GM12872 (cell line): Measurements from ENCODE around the gene TMEM135.

Experiments used
- TF ChIP-seq, protein P1 (sequence below): IDR thresholded peaks from 3 replicates; pipeline ENCODE4 v1.5.1; 2011; ENCODE audit warnings: low read depth, mild to moderate bottlenecking, low read length, moderate library complexity; ENCODE audit not compliant: insufficient read depth

The TMEM135 gene

DNA sequence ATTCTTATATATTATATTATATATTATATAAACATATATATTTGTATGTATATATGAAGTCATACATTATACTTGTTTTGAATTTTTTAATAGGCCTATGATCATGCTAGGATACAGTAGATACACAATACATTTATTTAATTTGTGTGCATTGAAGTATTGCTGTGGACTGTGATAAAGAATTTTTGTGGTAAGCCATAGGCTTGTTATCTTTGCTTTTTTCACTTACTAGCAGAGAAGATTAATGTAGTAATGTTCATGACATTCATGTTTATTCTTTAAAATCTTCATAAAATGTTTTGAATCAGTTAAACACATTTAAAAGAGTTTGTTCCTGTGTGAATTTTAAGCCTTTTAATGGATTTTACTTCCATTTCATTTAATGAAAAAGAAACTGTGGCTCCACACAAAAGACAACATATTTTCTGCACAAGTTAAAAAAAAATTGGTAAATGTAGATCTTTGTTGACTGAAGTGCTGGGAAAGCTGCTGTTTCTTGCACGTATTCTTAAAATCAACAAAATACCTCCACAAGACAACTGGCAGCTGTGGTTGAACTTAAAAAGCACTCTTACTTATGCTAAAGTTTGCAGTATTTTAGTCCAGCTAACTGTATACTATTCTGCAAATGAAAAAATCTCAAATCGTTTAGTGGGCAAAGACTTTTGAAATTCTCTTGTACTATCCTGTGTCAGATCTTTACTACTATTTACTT, 156.2 kb downstream of the TMEM135 start:
- TF ChIP-seq, protein P1, sequence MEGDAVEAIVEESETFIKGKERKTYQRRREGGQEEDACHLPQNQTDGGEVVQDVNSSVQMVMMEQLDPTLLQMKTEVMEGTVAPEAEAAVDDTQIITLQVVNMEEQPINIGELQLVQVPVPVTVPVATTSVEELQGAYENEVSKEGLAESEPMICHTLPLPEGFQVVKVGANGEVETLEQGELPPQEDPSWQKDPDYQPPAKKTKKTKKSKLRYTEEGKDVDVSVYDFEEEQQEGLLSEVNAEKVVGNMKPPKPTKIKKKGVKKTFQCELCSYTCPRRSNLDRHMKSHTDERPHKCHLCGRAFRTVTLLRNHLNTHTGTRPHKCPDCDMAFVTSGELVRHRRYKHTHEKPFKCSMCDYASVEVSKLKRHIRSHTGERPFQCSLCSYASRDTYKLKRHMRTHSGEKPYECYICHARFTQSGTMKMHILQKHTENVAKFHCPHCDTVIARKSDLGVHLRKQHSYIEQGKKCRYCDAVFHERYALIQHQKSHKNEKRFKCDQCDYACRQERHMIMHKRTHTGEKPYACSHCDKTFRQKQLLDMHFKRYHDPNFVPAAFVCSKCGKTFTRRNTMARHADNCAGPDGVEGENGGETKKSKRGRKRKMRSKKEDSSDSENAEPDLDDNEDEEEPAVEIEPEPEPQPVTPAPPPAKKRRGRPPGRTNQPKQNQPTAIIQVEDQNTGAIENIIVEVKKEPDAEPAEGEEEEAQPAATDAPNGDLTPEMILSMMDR, result no peak

DNA sequence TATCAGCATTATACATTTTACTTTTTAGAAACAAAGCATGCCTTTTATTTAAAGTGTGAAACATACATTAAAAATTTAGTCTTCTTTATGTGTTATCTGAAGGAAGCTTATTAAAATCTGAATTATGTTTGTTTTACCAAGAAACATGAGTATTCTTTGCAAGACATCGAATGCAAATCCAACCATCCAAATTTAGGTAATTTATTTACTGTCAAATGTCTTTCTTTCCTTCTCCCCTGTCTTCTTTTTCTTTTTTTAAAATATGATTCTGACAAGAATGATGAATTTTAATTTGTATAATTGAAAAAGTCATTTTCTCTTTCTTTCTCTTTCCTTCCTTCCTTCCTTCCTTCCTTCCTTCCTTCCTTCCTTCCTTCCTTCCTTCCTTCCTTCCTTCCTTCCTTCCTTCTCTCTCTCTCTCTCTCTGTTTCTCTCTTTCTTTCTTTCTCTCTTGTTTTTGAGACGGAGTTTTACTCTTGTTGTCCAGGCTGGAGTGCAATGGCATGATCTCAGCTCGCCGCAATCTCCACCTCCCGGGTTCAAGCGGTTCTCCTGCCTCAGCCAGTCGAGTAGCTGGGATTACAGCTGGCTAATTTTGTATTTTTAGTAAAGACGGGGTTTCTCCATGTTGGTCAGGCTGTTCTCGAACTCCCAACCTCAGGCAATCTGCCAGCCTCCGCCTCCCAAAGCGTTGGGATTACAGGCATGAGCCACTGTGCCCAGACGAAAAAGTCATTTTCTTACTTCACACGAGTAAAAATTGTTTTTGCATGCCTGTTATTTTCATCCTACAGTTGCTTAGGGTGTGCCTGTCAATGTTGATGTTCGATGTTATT, 157.5 kb downstream of the TMEM135 start:
- TF ChIP-seq, protein P1, result no peak

DNA sequence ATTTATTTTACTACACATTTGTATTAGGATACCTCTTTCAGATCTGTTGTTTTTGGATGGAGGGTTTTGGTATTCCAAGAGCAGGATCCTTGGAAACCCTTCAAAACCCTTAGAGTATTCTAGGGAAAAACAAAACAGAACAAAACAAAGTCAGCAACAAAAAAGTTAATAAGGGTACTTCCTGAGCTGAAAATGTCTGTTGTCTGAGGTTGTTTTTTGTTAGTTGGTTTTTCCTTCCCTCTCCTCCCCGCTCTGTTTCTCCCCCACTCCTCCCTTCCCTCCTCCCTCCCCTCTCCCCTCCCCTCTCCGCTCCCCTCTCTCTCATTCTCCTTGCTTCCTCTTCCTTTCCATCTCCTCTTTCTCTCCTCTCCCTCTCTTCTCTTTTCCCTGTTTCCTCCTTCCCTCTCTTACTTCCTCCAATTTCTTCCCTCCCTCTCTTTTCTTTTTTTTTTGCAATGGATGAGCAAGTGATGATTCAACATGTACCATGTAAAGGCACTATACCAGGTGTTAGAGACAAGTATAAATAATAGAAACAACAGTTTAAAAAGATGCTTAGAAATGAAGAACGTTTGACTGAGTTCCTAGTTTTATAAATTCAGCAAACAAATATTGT, 160.6 kb downstream of the TMEM135 start:
- TF ChIP-seq, protein P1, result no peak

DNA sequence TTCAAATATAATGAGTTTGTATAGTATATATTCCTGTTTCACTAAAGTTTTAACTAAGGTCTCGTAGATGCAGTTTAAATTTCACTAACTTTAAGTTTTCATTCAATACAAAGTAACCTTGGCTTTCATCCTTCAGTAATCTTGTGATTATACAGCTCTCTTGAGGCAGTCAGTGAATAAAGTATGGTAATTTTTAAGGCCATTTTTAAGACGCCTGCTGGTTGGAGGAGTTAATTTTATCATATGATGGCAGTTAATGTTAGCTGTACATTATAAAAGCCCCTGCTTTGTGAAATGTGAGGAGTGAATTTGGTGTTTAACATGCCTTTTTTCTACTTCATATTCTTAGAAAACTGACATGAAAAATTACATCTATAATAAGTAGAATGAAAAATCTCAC, 163.6 kb downstream of the TMEM135 start:
- TF ChIP-seq, protein P1, result no peak

DNA sequence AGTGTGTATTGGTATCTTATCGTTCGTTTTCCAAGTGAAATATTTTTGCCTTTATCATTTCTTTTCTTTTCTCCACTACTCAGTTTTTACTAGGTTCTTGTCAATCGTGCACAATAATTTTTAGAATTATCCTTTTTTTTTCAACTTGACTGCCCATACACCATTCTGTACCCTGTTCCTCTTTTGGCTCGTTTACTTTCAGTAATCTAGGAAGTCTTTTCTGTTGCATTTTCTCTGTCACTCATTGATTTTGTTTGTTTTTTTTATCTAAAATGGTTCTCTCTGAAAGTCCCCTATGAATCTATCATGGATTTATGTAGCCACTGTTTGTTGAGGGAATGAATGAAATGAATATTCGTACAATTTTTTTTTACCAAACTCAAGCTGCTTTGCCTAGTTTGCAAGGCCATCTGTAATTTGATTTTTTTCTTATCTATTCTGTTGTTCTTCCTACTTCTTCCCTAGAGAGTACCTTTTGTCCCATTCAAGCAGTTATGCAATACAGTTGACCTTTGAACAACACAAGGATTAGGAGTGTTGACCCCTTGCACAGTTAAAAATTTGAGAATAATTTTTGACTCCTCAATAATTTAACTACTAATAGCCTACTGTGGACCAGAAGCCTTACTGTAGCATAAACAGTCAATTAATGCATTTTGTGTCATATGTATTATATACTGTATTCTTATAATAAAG, 166.3 kb downstream of the TMEM135 start:
- TF ChIP-seq, protein P1, result no peak

DNA sequence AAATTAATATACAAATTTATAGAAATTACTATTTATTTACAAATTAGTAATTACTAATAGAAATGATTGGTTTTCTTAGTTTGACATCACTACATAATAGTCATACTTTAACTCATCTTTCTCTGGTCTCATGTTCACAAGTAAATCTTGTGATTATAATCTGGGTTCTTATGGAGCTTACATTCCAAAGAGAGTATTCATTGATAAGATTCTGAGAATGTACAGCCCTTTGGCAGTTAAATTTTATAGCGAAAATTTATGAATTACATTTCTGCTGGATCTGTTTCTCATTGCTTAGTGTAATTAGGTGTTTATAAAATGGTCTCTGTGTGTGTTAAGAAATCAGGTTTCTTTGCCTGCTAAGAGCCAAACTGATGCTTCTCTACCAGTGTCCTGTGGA, 175.2 kb downstream of the TMEM135 start:
- TF ChIP-seq, protein P1, result no peak

DNA sequence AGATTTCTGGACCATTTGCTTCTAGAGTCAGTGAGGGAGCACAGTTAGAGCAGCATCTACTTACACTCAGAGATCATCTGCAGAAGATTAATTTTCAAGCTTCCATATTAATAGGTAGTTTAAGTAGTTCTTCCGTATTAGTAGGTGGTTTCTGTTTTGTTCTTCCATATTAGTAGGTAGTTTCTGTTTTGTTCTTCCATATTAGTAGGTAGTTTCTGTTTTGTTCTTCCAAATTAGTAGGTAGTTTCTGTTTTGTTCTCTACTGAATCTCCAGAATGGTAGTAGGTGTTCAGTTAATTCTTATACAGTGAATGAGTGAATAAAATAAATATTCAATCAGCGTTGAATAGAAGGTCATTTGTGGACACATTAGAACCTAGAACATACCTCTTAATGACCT, 175.7 kb downstream of the TMEM135 start:
- TF ChIP-seq, protein P1, result no peak
